Breast epithelium (tissue), 3 donors: ENCODE results near the gene HEATR3.

Experiments used
- POLR2A ChIP-seq: fragments of 450-650 bp; IDR thresholded peaks from one replicate; pipeline ENCODE4 v1.6.1; 2016; ENCODE audit warnings: antibody characterized with exemption, mild to moderate bottlenecking, moderate library complexity
- TF ChIP-seq, protein P1 (sequence below), 3 donors: fragments of 450-650 bp; IDR thresholded peaks; one replicate each; pipeline ENCODE4 v1.5.1; 2016 to 2017; ENCODE audit warnings: antibody characterized with exemption in 3 of 3, mild to moderate bottlenecking in 3 of 3, moderate library complexity in 3 of 3

DNA sequence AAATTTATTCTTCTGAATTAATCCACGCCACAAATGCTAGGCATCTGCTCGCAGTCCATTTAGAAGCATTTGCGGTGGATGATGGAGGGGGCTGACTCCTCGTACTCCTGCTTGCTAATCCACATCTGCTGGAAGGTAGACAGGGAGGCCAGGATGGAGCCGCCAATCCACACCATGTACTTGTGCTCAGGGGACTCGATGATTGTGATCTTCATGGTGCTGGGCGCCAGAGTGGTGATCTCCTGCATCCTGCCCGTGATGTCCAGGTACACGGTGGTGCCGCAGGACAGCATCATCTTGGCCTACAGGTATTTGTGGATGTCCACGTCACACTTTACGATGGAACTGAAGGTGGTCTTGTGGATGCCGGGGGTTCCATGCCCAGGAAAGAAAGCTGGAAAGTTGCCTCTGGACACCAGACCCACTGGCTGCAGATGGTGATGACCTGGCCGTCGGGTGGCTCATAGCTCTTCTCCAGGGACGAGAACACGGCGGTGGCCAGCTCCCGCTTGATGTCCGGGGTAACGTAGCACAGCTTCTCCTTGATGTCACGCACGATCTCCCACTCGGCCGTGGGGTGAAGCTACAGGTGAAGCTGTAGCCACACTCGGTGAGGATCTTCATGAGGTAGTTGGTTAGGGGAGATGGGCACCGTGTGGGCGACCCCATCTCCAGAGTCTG is 7.5 kb upstream of the HEATR3 start:
- TF ChIP-seq, protein P1, sequence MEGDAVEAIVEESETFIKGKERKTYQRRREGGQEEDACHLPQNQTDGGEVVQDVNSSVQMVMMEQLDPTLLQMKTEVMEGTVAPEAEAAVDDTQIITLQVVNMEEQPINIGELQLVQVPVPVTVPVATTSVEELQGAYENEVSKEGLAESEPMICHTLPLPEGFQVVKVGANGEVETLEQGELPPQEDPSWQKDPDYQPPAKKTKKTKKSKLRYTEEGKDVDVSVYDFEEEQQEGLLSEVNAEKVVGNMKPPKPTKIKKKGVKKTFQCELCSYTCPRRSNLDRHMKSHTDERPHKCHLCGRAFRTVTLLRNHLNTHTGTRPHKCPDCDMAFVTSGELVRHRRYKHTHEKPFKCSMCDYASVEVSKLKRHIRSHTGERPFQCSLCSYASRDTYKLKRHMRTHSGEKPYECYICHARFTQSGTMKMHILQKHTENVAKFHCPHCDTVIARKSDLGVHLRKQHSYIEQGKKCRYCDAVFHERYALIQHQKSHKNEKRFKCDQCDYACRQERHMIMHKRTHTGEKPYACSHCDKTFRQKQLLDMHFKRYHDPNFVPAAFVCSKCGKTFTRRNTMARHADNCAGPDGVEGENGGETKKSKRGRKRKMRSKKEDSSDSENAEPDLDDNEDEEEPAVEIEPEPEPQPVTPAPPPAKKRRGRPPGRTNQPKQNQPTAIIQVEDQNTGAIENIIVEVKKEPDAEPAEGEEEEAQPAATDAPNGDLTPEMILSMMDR (IDR thresholded peaks at IDR 0.05) = no peak
- no peak for TF ChIP-seq POLR2A
